BJ (cell line): ENCODE results near the gene C2orf72. TPM values are rescaled to one million over a fixed set of nuclear protein-coding genes. Genes with fewer than 3 reads are reported as not detected.
A peak's percentile ranks its signal among the peaks of the same experiment; 100 is the strongest.

Experiments
- CTCF ChIA-PET: fragments of 350-600 bp; formaldehyde crosslinking; extraction: SDS; loops from one replicate; lab custom pipeline; 2021; ENCODE audit warnings: antibody characterized with exemption, inconsistent platforms; lab: Yijun Ruan, JAX
- POLR2A ChIA-PET: fragments of 300-600 bp; sonication (Branson Sonifier 250); formaldehyde crosslinking; extraction: SDS; loops from one replicate; lab custom pipeline; 2021; ENCODE audit warnings: antibody characterized with exemption; lab: Charles Lee
- DNase-seq: peaks from one replicate; pipeline ENCODE4 v3.0.0-alpha.2; 2011; ENCODE audit warnings: low read depth
- H3K27me3 ChIP-seq: 2 replicates; pipeline ENCODE4 v1.6.0; 2011; ENCODE audit warnings: low read length; ENCODE audit not compliant: control insufficient read depth, insufficient read depth
- H3K36me3 ChIP-seq: 2 replicates; pipeline ENCODE4 v1.5.1; 2011; ENCODE audit warnings: low read length; ENCODE audit not compliant: control insufficient read depth, insufficient read depth
- H3K4me3 ChIP-seq: 2 replicates; pipeline ENCODE4 v1.5.1; 2011; ENCODE audit warnings: low read depth, mild to moderate bottlenecking, control low read depth, low read length
- polyA plus RNA-seq: library from polyadenylated mRNA; depleted of rRNA; stranded (reverse); fragments of >200 nt; gene quantifications from 2 replicates; pipeline ENCODE4 v1.2.3, GENCODE V29; 2011
- TF ChIP-seq, protein P1 (sequence below): IDR thresholded peaks from 2 replicates; pipeline ENCODE4 v1.5.1; 2011; ENCODE audit warnings: low read depth, mild to moderate bottlenecking, control low read depth, inconsistent platforms, low read length, moderate library complexity; ENCODE audit not compliant: insufficient read depth

C2orf72 gene
- polyA plus RNA-seq, 1 experiment, result 0.17 TPM

DNA sequence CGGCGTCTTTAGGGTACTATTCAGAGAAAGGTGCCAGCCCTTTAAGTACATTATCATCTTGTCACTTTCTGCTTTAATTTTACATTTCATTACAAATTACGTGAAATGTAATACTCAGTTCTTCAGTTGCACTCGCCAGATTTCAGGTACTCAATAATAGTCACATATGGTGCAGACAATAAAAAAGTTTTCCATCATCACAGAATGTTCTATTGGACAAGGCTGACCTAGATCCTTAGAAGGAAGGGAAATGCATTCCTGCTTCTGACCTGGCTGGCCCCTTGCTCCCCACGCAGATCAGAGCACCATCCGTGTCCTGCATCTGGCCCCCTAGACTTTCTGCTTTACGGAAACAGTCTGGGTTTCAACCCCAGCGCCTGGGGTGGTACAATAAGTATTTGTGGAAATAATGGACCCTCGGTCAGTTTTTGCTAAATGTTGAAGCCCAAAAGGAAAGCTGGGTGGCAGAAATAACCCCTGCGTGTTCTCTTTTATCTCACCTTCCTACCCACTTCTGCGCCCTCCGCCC, 681 bp upstream of the C2orf72 start:
- POLR2A ChIA-PET, result no interaction called here
- H3K36me3 ChIP-seq, result no peaks in the 10 kb centered on the region
- H3K27me3 ChIP-seq, result peaks cover 43% of the 10 kb centered on the region
- H3K4me3 ChIP-seq, result no peak overlapping the region
- TF ChIP-seq, protein P1, sequence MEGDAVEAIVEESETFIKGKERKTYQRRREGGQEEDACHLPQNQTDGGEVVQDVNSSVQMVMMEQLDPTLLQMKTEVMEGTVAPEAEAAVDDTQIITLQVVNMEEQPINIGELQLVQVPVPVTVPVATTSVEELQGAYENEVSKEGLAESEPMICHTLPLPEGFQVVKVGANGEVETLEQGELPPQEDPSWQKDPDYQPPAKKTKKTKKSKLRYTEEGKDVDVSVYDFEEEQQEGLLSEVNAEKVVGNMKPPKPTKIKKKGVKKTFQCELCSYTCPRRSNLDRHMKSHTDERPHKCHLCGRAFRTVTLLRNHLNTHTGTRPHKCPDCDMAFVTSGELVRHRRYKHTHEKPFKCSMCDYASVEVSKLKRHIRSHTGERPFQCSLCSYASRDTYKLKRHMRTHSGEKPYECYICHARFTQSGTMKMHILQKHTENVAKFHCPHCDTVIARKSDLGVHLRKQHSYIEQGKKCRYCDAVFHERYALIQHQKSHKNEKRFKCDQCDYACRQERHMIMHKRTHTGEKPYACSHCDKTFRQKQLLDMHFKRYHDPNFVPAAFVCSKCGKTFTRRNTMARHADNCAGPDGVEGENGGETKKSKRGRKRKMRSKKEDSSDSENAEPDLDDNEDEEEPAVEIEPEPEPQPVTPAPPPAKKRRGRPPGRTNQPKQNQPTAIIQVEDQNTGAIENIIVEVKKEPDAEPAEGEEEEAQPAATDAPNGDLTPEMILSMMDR, result no peak
- CTCF ChIA-PET, result interaction anchor here (0.8 to 2.4 kb wide), 3 partner anchors 9 to 16 kb away, joined by 3 to 8 read pairs (median 4); no protein-coding TSS in a partner anchor
- DNase-seq, result no peak

DNA sequence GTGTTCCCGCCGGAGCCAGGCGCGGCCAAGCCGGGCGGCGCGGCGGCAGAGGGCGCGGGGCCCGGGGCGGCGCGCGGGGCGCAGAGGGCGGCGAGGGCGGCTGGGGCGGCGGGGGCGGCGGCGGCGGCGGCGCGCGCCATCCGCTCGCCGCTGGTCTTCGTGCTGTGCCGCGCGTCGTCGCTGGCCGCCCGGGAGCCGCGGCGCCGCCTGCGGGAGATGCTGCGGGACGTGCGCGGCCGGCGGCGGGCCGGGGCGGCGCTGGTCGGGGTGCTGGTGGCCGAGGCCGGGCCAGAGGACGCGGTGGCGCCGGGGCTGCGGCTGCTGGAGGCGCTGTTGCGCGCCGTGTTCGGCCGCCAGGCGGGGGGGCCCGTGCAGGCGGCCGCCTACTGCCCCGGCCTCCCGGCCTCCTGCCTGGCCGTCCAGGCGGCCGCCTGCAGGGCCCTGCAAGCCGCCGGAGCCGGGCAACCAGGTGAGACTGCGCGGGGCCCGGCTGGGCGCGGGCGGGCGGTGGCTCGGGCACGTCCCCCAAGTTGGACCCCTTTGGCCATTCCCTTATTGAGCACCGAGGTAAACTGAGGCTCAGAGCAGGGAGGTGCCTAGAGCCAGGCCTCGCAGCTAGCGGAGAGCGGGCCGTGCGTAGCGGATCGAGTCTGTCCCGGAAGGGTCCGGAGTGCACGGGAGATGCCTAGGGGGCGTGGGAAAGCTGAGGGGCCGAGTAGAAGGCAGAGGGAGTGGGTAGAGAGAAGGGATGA, 584 bp downstream of the C2orf72 start:
- no peaks in the 10 kb centered on the region for H3K36me3 ChIP-seq
- ChIA-PET CTCF (interaction anchor here (1.1 to 2.4 kb wide), 3 partner anchors 12 to 15 kb away, joined by 3 to 8 read pairs (median 4); no protein-coding TSS in a partner anchor), POLR2A (no interaction called here)
- DNase-seq, result no peak
- TF ChIP-seq, protein P1, result no peak
- peak overlapping the region; percentile 13 for H3K4me3 ChIP-seq
- peaks cover 40% of the 10 kb centered on the region for H3K27me3 ChIP-seq

DNA sequence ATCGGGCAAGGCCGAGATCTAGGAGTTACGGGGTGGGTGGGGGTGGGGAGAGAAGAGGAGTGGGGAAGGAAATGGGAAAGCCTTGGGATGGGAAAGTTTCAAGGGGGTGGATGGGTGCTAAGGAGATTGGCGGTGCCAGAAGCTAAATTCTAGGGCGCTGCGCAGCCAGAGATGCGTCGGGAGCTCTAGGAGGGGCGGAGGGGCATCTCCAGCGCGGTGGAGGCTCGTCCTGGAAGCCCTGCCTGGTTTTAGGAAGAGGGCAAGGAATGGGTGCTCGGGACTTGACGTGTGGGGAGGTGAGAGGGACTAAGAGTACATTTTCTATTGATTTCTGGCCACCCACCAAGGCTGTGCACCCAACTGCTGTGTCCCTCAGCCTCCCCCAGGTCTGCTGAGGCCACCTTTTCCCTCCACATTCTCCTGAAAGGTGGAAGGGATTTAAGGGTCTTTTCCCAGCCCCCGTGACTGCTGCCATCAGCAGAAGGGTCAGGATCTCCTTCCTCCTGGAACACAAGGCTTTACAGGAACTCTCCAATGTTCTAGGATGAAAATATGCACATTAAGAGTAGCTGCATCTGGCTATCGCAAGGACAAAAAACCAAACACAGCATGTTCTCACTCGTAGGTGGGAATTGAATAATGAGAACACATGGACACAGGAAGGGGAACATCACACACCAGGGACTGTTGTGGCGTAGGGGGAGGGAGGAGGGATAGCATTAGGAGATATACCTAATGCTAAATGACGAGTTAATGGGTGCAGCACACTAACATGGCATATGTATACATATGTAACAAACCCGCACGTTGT, 1.4 kb downstream of the C2orf72 start:
- Histone ChIP-seq H3K4me3 (no peak overlapping the region), H3K36me3 (no peaks in the 10 kb centered on the region), H3K27me3 (peaks cover 38% of the 10 kb centered on the region)
- DNase-seq, result no peak
- POLR2A ChIA-PET, result no interaction called here
- TF ChIP-seq, protein P1, result no peak
- CTCF ChIA-PET, result interaction anchor here (1.2 to 2.4 kb wide), 2 partner anchors 11 to 14 kb away, joined by 4 to 8 read pairs; no protein-coding TSS in a partner anchor

DNA sequence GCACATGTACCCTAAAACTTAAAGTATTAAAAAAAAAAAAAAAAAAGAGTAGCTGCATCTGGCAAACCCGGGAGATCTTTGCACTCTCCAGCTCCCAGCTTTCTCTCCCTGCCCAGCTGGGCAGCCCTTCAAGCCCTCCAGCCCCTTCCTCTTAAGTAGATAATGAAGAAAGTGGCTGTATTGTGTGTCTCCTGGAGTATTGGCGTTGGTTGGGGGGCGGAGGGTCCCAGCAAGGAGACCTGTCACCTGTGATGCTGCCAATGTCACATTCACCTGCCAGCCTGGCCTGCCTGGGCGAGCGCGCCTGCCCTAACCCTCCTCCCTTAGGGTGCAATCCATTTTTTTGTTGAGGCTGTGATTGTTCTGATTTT, 2.0 kb downstream of the C2orf72 start:
- CTCF ChIA-PET, result interaction anchor here (1.2 to 2.4 kb wide), 2 partner anchors 11 to 13 kb away, joined by 4 to 8 read pairs; no protein-coding TSS in a partner anchor
- H3K36me3 ChIP-seq, result no peaks in the 10 kb centered on the region
- TF ChIP-seq, protein P1, result no peak
- peaks cover 36% of the 10 kb centered on the region for H3K27me3 ChIP-seq
- no peak for DNase-seq
- POLR2A ChIA-PET, result no interaction called here
- H3K4me3 ChIP-seq, result no peak overlapping the region
